HG03439 (cell line): Measurements from ENCODE around the gene ACTR8.

Experiments
- ATAC-seq: cut with Tn5 transposase; IDR thresholded peaks from one replicate; pipeline ENCODE4 v1.9.1; 2021; ENCODE audit warnings: mild to moderate bottlenecking, moderate library complexity; ENCODE audit not compliant: unreplicated experiment

The ACTR8 gene

GRCh38 chr3:53836084-53836872 lies 45.7 kb downstream of the ACTR8 start:
- ATAC-seq: no peak

DNA sequence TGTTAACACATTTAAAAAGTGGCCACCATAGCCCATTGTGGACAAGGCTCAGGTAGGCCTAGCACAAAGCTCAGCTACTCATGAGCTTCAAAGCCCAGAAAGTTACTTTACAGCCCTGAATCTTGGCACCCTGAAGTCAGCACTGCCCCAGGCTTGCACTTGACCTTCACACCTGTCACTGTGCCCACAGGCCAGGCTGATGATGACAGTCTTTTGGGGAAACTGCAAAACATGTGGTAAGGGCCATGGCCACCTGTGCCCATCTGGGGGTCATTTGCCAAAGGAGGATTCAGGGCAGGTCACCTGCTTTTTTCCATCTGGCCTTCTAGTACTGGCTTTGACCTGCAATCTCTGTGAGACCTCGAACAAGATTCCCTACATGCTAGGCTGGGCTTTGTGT lies 46.7 kb downstream of the ACTR8 start:
- ATAC-seq: no peak

DNA sequence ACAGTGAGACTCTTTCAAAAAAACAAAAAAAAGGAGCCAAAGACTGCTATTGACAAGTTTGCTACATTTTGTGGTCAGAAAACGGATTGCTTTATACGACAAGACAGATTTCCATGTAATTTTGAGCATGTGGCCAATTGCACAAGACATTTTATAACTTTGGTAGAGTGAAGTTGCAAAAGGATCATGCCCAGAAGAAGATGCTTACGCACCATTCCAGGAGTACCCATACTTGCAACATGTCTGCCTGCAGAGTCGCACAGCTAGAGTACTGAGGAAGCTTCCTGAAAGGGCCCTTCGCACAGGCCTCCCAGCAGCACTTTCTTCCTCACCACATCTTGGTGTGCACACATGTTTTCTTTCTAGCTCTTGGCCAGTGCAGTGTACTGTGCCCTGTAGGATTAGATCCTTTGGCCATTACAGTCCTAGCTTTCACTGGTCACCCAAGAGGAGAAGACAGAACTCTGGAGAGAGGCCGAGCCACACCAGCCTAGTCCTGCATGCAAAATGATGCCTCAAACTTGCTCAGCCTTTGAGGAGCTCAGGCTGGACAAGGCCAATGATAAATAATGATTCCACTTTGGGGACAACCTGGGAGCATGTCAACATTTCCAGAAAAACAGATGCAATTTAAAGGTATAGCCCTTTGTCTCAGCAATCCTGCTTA lies 47.4 kb downstream of the ACTR8 start:
- no peak for ATAC-seq

GRCh38 chr3:53833700-53834099 lies 48.3 kb downstream of the ACTR8 start:
- no peak for ATAC-seq

DNA sequence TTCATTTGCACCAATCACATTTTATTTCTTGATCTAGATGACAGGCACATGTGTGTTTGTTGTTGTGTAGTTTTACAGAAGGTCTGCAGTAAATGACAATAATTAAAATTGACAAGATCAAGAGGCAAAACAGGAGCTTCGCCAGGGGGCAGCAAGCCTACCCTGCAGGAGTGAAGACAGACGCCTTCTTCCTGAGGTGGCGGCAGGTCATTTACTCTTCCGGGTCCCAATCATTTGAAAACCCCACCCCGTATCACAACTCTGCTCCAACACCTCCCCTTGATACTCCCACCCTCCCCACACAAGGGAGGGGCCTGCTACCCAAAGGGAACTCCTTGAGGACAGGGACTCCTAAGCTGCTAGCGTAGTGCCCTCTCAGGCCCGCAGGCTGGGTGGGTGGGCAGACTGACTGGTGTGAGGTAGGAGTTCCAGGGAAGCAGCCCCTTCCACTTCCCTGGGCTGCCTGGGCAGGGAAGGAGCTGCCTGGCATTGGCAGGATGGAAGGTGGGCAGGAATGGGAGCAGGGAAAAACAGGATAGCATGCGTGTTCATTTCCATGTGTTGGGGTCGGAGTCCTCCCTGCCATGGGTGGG lies 48.8 kb downstream of the ACTR8 start:
- no peak for ATAC-seq

- ATAC-seq: no peak
These were observed 51.0 kb downstream of the ACTR8 start for GRCh38 chr3:53830944-53831343.

DNA sequence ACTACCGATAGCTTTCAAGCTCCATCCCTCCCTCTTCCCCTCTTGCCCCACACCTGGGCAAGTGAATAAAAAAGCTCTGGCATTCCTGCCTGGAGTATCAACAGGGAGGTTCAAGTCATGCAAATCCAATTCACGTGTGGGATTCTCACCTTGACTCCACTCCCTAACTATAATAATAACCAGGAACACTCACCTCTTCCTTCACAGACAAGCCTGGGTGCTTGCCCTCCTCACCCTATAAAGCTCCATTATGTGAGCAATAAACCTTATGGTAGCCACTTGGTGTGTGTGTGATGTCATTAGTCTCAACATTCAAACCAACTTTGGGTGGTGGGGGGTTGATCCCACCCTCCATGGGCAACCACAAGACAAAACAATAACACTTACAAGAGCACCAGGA lies 52.3 kb downstream of the ACTR8 start:
- ATAC-seq: no peak

DNA sequence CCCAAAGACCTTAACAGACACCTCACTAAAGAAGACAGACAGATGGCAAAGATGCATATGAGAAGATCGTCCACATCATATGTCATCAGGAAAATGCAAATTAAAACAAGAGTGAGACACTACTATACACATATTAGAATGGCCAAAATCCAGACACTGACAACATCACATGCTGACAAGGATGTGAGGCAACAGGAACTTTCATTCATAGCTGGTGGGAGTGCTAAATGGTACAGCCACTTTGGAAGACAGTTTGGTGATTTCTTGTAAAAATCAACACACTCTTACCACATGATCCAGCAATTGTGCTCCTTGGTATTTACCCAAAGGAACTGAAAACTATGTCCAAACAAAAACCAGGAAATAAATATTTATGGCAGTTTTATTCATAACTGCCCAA lies 53.4 kb downstream of the ACTR8 start:
- ATAC-seq: no peak

DNA sequence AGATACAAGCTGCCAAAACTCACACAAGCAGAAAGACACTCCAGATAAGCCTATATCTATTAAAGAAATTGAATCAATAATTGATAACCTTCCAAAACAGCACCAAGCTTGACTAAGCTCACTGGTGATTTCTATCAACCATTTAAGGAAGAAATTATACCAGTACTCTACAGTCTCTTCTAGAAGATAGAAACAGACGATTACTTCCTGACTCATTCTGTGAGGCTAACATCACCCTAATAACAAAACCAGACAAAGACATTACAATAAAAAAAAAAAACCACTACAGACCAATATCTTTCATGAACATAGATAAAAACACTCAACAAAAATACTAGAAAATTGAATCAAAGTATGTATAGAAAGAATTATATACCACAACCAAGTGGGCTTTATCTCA lies 55.9 kb downstream of the ACTR8 start:
- no peak for ATAC-seq

DNA sequence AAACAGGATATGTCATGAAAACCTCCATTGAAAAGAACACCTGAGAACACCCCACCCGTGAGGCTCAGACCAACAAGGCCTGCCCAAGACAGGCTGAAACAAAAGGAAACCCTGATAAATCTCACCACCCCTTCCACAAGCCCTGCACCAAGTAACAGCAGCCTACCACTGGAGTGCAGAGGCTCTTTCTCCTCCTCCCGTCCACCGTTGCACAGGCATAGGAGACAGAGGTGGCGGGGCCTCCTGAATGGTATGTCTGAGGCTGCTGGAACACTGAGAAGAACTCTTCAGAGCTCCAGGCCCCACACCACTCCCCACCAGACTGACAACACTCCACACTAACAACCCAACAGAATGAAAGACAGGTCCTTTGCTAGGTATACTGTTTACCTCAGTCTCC lies 57.2 kb downstream of the ACTR8 start:
- ATAC-seq: no peak

- no peak for ATAC-seq
These were observed 57.8 kb downstream of the ACTR8 start for GRCh38 chr3:53823956-53824657.

DNA sequence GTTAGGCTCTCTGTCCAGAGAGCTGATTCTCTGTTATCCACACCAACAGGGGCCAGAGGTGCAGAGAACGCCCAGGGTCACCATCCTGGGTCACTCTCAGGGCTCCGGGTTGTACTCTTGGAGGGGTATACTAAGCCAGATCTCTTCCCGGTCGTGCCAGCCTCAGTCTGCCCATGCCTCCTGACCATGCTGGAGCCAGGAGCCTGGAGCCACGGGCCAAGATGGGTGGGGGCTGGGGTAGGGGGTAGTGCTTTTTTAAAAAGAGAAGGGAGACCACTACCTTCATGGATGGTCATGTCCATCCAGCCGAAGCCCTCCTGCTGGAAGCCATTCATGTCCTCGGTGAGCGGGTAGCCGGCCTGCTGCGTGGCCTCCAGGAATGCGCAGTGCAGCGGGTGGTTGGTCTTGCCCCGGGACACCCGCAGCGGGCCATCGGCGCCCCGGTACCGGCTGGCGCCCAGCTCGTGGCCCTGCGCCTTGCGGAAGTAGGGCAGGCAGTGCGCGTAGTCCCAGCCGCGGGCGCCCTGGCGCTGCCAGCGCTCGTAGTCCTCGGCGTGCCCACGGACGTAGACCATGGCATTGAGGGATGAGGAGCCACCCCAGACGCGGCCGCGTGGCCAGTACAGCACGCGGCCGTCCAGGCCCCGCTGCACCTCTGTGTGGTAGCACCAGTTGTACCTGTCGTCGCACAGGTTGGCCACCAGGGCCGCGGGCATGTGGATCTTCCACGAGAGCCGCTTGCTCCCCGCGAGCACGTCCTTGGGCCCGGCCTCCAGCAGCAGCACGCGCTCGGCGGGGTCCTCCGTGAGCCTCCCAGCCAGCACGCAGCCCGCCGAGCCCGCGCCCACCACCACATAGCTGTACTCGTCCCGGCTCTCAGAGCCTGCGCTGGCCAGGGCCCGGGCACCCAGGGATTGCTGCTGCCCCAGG lies 58.7 kb downstream of the ACTR8 start:
- no peak for ATAC-seq

DNA sequence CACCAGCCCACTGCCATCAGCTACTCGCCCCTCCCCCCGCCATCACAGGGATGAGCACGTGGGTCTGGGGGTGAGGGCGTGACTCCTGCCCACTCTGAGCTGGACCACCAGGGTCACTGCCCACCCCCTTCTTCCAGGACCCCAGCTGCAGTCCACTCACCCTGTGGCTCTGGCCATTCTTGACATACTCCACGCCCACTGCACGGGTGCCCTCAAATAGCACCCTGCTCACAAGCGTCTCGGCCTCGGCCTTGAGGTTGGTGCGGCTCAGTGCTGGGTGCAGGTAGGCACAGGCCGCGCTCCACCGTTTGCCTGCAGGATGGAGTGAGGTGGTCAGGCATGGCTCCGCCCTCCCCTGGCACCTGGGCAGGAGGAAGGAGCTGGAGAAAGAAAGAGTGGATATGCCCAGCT lies 59.6 kb downstream of the ACTR8 start:
- ATAC-seq: no peak

DNA sequence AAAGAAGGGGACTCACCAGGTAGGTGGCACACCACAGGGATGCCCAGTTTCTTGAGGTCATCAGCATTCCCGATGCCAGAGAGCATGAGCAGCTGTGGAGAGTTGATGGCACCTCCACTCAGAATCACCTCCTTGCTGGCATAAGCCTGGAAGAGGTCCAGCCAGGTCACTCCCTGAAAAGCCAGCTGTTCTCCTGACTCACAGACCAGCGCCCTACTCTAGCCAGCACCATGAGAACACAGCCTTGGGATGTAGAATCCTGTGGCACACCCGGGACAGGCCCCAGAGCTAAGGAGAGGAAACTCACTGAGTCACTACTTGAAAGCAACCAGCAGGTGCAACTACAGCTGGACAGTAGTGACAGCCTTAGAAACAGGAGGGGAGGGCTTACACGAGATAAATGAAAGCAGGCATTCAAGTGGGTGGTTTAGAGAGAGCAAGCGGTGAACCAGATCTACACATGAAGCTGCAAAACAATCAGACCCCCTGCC lies 60.3 kb downstream of the ACTR8 start:
- no peak for ATAC-seq

GRCh38 chr3:53820756-53821580 lies 61.0 kb downstream of the ACTR8 start:
- ATAC-seq: no peak

DNA sequence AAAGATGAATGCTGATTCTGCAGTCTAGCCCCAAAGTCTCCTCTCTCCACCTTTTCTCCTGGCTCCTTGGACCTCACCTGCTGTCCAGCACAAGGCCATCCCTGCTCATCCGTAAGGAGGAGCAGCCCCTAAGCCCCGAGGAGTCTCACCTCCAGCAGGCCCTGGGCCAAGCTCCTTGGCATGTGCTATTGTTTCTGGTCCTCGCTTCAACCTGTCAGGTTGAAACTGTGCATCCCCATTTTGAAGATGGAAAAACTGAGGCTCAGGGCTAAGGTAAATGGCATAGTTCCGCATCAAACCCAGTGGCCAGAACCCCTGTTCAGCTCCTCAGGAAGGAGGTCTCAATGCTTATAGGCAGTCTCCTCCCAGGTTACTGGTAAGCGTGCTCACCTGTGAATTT lies 61.9 kb downstream of the ACTR8 start:
- no peak for ATAC-seq

- no peak for ATAC-seq
These were observed 62.6 kb downstream of the ACTR8 start for GRCh38 chr3:53819163-53819868.

- no peak for ATAC-seq
These were observed 63.5 kb downstream of the ACTR8 start for GRCh38 chr3:53818221-53819162.
